Stromal cell of bone marrow (primary cell): Measurements from ENCODE around the gene ECM1.
A peak's percentile ranks its signal among the peaks of the same experiment; 100 is the strongest.

Experiments used
- DNase-seq: peaks from one replicate; pipeline ENCODE4 v3.0.0-alpha.2; 2012; ENCODE audit warnings: low read depth

ECM1 gene

DNA sequence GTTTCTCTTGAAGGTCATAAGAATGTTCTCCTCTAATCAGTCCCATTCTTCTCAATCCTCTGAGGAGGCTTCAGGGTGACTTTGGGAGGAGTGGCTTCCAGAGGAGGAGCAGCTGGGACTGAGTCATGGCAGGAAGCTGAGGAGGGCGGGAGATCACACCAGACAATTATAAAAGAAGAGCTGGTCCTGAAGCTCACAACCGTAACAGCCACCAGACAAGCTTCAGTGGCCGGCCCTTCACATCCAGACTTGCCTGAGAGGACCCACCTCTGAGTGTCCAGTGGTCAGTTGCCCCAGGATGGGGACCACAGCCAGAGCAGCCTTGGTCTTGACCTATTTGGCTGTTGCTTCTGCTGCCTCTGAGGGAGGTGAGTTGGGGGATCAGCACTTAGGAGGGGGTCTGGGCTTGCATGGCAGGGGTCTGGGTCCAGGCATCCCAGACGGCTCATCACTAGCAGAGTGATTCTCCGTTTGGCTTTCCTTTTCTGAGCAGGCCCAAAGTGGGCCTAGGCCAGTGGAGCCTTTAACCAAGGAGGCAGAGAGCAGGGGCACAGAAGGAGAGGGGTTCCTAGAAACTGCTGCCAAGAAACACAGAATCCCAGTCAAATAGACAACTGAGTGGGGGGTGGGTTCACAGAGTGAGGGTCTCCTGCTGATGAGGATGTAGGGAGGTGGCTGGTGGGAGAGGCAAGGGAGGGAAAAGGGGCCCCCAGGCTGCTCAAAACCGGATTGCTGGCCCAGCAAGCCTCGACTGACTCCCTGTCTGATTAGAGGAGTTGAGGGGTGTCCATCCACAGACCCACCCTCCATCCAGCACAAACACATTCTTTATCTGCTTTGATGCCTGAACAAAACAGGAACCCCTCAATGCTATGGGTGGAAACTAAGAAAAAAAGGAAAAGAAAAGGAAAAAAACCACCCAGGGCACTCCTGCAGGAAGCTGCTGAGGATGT, at the start of gene ECM1:
TSS of gene ECM1 (plus strand) at position 198 of the 953 bp plus-strand sequence. CDS start at position 299, 101 bp downstream.
- peak; percentile 61 for DNase-seq

DNA sequence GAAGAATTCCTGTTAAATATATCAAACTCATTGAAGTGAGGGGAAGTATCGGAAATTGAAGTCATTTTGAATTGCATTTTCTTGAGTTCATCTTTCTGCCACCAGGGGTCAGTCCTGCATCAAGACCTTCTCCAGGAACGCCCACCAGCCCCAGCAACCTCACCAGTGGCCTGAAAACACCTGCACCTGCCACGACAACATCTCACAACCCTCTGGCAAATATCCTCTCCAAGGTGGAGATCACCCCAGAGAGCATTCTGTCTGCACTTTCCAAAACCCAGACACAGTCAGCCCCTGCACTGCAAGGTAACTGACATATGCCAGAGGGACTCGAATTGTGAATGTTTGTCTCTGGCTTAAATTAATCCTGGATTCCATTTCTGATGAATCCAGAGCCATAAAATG, 43.5 kb upstream of the ECM1 start:
- DNase-seq = peak; percentile 17

DNA sequence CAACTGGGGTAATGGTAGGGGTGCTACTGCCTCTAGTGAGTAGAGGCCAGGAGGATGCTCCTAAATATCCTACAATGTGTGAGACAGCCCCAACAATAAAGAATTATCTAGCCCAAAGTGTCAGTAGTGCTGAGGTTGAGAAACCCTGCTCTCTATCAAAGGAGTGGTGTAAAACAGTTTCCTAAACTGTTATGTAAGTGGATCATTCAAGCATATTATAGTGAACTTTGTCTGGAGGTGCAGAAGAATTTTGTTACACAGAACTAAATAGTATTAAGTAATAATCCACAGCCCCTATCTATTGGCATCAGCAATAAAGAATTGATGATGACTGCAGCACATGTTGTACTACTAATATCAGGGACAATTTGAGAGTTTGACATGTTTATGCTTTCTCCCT, 40.9 kb upstream of the ECM1 start:
- no peak for DNase-seq

GRCh38 chr1:150469291-150469690, 38.6 kb upstream of the ECM1 start:
- no peak for DNase-seq

GRCh38 chr1:150472601-150473200, 35.2 kb upstream of the ECM1 start:
- DNase-seq = no peak

DNA sequence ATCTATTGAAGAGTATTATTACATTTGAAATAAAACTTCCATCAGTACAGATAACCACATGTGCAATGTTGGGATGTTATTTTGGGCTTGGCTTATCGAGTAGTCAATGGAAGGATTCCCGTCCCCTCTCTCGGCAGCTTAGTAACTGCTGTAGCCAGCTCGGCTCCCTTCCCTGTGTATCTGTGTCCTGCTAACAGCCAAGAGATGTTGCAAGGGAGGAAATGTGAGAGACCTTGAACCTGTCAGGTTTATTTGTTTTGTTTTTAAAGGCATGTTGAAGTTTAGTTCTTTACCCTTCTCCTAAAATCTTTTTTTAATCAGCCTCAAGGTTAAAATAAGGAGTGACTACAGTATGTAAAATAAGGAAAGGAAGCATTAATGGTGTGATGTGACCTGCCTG, 34.2 kb upstream of the ECM1 start:
- no peak for DNase-seq

GRCh38 chr1:150474869-150475268, 33.0 kb upstream of the ECM1 start:
- no peak for DNase-seq

DNA sequence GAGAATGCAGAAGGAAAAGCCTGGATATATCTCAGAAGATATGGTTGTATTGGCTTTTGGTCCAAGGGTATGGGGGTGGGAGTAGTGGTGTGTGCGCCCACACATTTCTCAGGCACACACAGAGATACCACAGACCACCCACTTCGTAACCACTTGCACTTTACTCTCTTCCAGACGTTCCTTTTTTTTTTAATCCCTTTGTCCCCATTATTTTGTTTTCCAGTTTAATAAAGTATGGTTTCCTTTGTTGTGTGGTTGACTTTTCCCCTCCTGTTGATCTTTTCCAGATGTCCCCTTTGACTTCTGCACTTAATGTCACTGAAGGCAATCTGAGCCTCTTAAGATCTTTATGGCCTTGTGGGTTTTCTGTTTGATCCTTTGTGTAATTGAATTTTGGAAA, 31.2 kb upstream of the ECM1 start:
- DNase-seq = no peak

DNA sequence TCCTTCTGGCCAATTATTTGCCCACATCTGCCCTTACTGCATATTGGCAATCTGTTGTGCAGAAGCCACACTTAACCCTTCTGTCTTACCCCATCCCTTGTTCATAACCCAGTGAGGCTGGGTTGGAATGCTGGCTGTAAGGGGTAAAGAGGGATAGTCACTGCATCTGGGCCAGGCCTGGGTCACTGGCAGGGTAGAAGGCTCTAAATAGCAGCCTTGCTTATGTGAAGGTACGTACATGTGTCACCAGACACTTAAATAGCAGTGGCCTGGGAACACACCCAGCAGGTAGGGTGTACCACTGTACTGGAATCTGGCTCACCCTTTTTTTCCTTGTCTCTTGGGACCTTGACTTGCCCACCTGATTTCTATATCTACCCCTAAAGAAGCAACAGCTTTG, 30.6 kb upstream of the ECM1 start:
- DNase-seq = no peak

- no peak for DNase-seq
Measured at GRCh38 chr1:150477733-150478132, 30.2 kb upstream of the ECM1 start.

- DNase-seq = no peak
Measured at GRCh38 chr1:150479370-150479769, 28.5 kb upstream of the ECM1 start.

- no peak for DNase-seq
Measured at GRCh38 chr1:150479927-150480352, 28.0 kb upstream of the ECM1 start.

- DNase-seq = peak; percentile 38
Measured at GRCh38 chr1:150484431-150484830, 23.5 kb upstream of the ECM1 start.

GRCh38 chr1:150484861-150485260, 23.0 kb upstream of the ECM1 start:
- DNase-seq = peak; percentile 31

DNA sequence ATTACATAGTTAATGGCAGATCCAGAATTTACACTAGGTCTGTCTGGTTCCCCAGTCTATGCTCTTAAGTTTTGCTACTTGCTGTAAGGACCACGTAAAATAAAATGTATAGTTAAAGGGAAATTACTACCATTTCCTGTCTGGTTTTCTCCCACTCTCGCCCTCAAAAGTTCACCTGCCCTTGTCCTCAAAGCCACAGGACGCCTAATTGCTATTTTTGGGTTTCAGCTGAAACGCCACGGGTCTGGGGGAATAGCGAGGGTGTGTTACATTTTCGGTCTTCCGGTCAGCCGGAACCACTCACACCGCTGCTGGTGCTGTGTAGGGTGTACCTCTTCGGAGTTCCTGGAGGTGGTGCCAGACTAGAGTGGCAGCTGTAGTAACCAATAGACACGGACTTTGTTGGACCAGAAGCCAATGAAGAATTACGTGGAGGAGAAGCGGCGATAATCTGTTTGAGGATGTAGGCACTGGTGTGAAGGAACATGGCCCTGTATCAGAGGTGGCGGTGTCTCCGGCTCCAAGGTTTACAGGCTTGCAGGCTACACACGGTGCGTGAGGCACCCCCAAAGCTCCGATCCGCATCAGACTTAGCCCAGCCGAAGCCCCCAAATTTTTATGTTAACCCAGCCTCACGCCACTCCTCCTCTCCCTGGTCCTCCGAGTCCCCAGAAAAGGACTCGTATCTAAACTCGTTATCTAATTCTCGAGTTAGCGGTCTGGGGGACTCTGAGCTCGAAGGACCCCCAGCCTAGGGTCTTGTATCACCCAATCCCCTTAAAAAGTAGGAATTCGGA, 20.7 kb upstream of the ECM1 start, which contains the start of gene TARS2:
TSS of gene TARS2 (plus strand) at position 454 of the 797 bp plus-strand sequence. CDS start at position 486, 32 bp downstream.
- DNase-seq = peak; percentile 98

- DNase-seq = no peak
Measured at GRCh38 chr1:150487763-150488115, 20.2 kb upstream of the ECM1 start.

GRCh38 chr1:150493175-150493574, 14.7 kb upstream of the ECM1 start:
- DNase-seq = no peak

GRCh38 chr1:150498342-150498741, 9.6 kb upstream of the ECM1 start:
- DNase-seq = no peak

GRCh38 chr1:150505431-150505830, 2.5 kb upstream of the ECM1 start:
- DNase-seq = no peak

- no peak for DNase-seq
Measured at GRCh38 chr1:150508982-150509381, 1.1 kb downstream of the ECM1 start.

- no peak for DNase-seq
Measured at GRCh38 chr1:150511551-150511950, 3.6 kb downstream of the ECM1 start.

DNA sequence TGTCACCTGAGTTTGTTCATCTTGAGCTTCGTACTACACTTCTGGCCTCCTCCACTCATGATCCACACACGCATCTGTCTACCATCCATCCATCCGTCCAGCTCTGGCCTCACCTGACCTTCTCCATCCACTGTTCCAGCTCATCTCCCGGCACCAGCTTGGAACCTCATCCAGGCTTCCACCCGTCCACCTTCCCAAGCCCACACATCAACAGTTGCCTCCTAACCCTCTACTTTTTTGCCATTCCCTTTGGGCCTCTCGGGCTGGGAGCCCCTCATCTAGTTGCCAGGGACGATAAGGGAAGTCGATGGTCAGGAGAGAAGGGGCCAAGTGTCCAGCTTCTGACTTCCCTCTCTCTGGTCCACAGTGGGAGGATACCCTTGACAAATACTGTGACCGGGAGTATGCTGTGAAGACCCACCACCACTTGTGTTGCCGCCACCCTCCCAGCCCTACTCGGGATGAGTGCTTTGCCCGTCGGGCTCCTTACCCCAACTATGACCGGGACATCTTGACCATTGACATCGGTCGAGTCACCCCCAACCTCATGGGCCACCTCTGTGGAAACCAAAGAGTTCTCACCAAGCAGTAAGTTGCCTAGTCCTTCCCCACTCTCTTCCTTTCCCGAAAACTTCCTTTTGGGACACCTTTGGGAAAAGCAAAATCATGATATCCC, 4.2 kb downstream of the ECM1 start:
- no peak for DNase-seq
